ENCODE measurements around the gene FCHSD2. TPM values are rescaled to one million over a fixed set of nuclear protein-coding genes. Genes with fewer than 3 reads are reported as not detected.

FCHSD2 gene
- total and polyA plus RNA-seq, 2 of the 8 experiments (the other 6 are each of a cell fraction or from before 2014, with no cell fraction given) = 4.1 to 7.8 TPM

DNA sequence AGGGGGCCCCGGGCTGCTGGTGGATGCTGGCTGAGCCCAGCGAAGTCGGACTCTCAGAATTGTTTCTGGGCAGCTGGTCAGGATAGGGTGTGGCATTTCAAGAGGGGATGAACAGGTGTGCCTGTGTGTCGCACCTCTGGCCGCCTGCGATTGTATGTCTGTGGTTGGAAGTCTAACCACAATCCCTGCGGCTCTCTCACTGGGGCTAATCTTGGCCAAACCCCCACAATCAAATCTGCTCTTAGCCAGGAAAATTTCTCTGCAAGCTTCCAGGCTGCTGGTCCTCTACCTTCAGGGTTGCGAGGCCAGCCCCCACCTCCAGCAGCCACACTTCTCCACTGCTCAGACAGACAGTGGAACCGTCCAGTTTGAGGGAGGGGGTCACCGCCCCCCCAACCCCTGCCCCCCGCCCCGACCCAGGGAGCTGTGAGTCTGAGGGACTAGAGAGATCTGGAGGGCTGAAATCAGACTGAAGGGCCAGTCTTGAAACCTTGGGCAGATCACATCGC is 327.0 kb downstream of the FCHSD2 start:
- Histone ChIP-seq H3K36me3 (ENCODE audit: control insufficient read depth in 2 of 4, insufficient read depth in 4 of 4, low read length in 3 of 4) (no peaks in the 10 kb centered on the region), H3K23ac (ENCODE audit: insufficient read length) (no peak overlapping the region), H3K56ac (replicated peaks; ENCODE audit: insufficient read length, low read depth, low read length) (no peak overlapping the region), H3K4me2 (ENCODE audit: insufficient read depth in 1 of 2, low read depth in 2 of 2, low read length in 2 of 2) (peak overlapping the region; percentile 75 to 97), H4K8ac (ENCODE audit: extremely low read depth, insufficient read depth, low read length) (peak overlapping the region; percentile 98; the same call in 1 of the 2 replicates), H2AFZ (ENCODE audit: low read length) (no peak overlapping the region), H3K79me2 (ENCODE audit: control insufficient read depth in 1 of 2, insufficient read depth in 2 of 2, low read length in 2 of 2) (peaks cover 0 to 2% of the 10 kb centered on the region in 2 experiments; a peak in 1 of 4 replicates), H3K4me3 (ENCODE audit: extremely low read depth in 1 of 4, insufficient read depth in 2 of 4, low read depth in 3 of 4, low read length in 4 of 4) (peak overlapping the region; percentile 58 to 84 (median 79)), H2BK20ac (ENCODE audit: low read length) (no peak overlapping the region), H3K14ac (ENCODE audit: insufficient read length) (peak overlapping the region; percentile 11), H2BK120ac (replicated peaks; ENCODE audit: low read depth, low read length) (no peak overlapping the region), H2AK5ac (ENCODE audit: low read depth, low read length) (no peak overlapping the region), H4K5ac (ENCODE audit: insufficient read length, low read depth, low read length) (no peak overlapping the region), H4K91ac (replicated peaks; ENCODE audit: insufficient read length, low read length) (no peak overlapping the region), H2BK15ac (ENCODE audit: low read length) (no peak overlapping the region), H3K27ac (ENCODE audit: low read depth, low read length) (no peak overlapping the region), H4K20me1 (replicated peaks in 1 of 2; ENCODE audit: control insufficient read depth in 1 of 2, insufficient read depth in 2 of 2, low read length in 2 of 2) (peaks cover 0 to 4% of the 10 kb centered on the region in 2 experiments), H3K9me3 (ENCODE audit: insufficient read depth in 2 of 2, low read depth in 1 of 2, low read length in 1 of 2) (no peaks in the 10 kb centered on the region), H3K18ac (ENCODE audit: extremely low read depth, low read length) (no peak overlapping the region), H2BK5ac (ENCODE audit: low read depth, low read length) (0 out of 2 replicates have a peak overlapping the region, but pooled peaks have one; percentile 97), H3K4me1 (replicated peaks in 1 of 4; ENCODE audit: control insufficient read depth in 3 of 4, insufficient read depth in 4 of 4, low read length in 3 of 4) (peaks cover 0 to 15% (median 9%) of the 10 kb centered on the region in 4 experiments; a peak in 5 of 7 replicates), H3K4ac (replicated peaks; ENCODE audit: insufficient read length, low read depth, low read length) (no peak overlapping the region), H3K27me3 (replicated peaks in 1 of 4; ENCODE audit: control insufficient read depth in 3 of 4, extremely low read depth in 1 of 4, insufficient read depth in 3 of 4, low read length in 3 of 4) (peaks cover 0 to 7% (median 4%) of the 10 kb centered on the region in 4 experiments; a peak in 5 of 7 replicates), H2BK12ac (ENCODE audit: low read depth, low read length) (no peak overlapping the region), H3K79me1 (ENCODE audit: low read depth, low read length) (no peaks in the 10 kb centered on the region), H3K23me2 (ENCODE audit: low read depth, low read length) (peaks cover 12% of the 10 kb centered on the region; the same call in 1 of the 2 replicates), H3K9ac (replicated peaks in 1 of 4; ENCODE audit: extremely low read depth in 1 of 4, low read depth in 3 of 4, low read length in 3 of 4) (peak overlapping the region in 3 of 4 experiments; percentile 16 to 91 (median 91); a peak in 5 of 7 replicates)
- ChIA-PET POLR2A (ENCODE audit: partially characterized antibody) (interaction anchor here (0.7 to 1.0 kb wide), 3 partner anchors 7 to 21 kb away, joined by 3 to 6 read pairs (median 3); partner anchors contain the start of gene STARD10), CTCF (ENCODE audit: partially characterized antibody) (interaction anchor here (0.9 to 5.1 kb wide), 10 partner anchors 9 to 560 kb away, joined by 3 to 29 read pairs (median 4); no protein-coding TSS in a partner anchor)
- 49% methylated on average over 8 of the region's 13 CpGs; no CpG with 5 or more reads in 1 of the 2 experiments for WGBS, 2 experiments (ENCODE audit: extremely low coverage in 1 of 2, insufficient coverage in 1 of 2, insufficient read length in 1 of 2, insufficient replicate concordance in 2 of 2, low coverage in 1 of 2, low lambda C conversion rate in 2 of 2, missing lambda C conversion rate in 1 of 2)
- DNase-seq (ENCODE audit: low read depth in 1 of 2, low spot score in 2 of 2) (no peak), FAIRE-seq (no peak)
- TF ChIP-seq BRCA1 (IDR thresholded peaks at IDR 0.05; ENCODE audit: low read depth, low read length) (no peak), EGR1 (IDR thresholded peaks at IDR 0.05; ENCODE audit: borderline replicate concordance, low read depth, low read length) (no peak), FOSL1 (IDR thresholded peaks at IDR 0.05; ENCODE audit: insufficient read depth, low read depth, low read length) (no peak), TEAD4 (IDR thresholded peaks at IDR 0.05; ENCODE audit: low read depth, low read length) (no peak), ATF2 (IDR thresholded peaks at IDR 0.05; ENCODE audit: low read length) (no peak), SAP30 (IDR thresholded peaks at IDR 0.05; ENCODE audit: insufficient read depth, insufficient replicate concordance, low read length) (no peak), CHD2 (IDR thresholded peaks at IDR 0.05; ENCODE audit: low read length) (no peak), TCF12 (IDR thresholded peaks at IDR 0.05; ENCODE audit: low read depth, low read length) (no peak), RFX5 (IDR thresholded peaks at IDR 0.05; ENCODE audit: borderline replicate concordance, low read depth, low read length) (no peak), SP1 (IDR thresholded peaks at IDR 0.05; ENCODE audit: low read depth, low read length) (no peak), YY1 (IDR thresholded peaks at IDR 0.05; ENCODE audit: low read depth, low read length) (no peak), BCL11A (IDR thresholded peaks at IDR 0.05; ENCODE audit: low read depth in 2 of 2, low read length in 2 of 2) (no peak)
